ENCODE data around the gene HRAS. TPM values are rescaled to one million over a fixed set of nuclear protein-coding genes. Genes with fewer than 3 reads are reported as not detected.

HRAS gene
- total RNA-seq, 3 donors from 2014 or later (not counting 1 experiment from before 2014, with no cell fraction given) = 27.6 to 35.0 (median 30.6) TPM

DNA sequence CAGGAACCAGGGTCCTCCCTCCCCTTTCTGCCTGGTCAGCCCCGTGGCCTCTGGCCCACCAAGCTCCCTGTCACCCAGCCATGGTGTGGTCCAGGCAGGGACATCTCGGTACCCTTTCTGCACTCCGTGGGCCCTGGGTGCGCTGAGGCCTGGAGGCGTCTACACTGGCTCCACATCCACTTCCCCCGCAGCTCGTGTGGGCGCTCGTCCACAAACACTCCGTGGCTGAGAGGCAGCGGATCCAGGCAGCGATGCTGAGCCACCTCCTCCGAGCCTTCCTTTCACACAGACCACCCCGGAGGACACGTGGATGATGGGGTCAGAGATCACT, 44.5 kb downstream of the HRAS start:
- H3K4me3 ChIP-seq (ENCODE audit: low read length) = no peak overlapping the region
- H3K27ac ChIP-seq (ENCODE audit: low read length) = no peak overlapping the region
- no peak overlapping the region for H3K4me3 Mint-ChIP-seq
- no peaks in the 10 kb centered on the region for H3K9me3 Mint-ChIP-seq
- H3K4me1 ChIP-seq (ENCODE audit: control insufficient read depth, insufficient read depth, low read length) = no peaks in the 10 kb centered on the region
- WGBS (ENCODE audit: insufficient coverage) = 95% methylated on average over 15 of the region's 15 CpGs
- intact Hi-C loops (cut with micrococcal nuclease) = no loop called here
- ATAC-seq (no peak), DNase-seq (no peak)
- H3K27me3 ChIP-seq (ENCODE audit: control insufficient read depth, insufficient read depth, low read length) = no peaks in the 10 kb centered on the region
- H3K9me3 ChIP-seq (ENCODE audit: control insufficient read depth, insufficient read depth, low read length) = no peaks in the 10 kb centered on the region
- H3K27ac Mint-ChIP-seq = no peak overlapping the region
- no peaks in the 10 kb centered on the region for H3K36me3 Mint-ChIP-seq
- TF ChIP-seq, protein P1, sequence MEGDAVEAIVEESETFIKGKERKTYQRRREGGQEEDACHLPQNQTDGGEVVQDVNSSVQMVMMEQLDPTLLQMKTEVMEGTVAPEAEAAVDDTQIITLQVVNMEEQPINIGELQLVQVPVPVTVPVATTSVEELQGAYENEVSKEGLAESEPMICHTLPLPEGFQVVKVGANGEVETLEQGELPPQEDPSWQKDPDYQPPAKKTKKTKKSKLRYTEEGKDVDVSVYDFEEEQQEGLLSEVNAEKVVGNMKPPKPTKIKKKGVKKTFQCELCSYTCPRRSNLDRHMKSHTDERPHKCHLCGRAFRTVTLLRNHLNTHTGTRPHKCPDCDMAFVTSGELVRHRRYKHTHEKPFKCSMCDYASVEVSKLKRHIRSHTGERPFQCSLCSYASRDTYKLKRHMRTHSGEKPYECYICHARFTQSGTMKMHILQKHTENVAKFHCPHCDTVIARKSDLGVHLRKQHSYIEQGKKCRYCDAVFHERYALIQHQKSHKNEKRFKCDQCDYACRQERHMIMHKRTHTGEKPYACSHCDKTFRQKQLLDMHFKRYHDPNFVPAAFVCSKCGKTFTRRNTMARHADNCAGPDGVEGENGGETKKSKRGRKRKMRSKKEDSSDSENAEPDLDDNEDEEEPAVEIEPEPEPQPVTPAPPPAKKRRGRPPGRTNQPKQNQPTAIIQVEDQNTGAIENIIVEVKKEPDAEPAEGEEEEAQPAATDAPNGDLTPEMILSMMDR (IDR thresholded peaks at IDR 0.05) = no peak
- no peaks in the 10 kb centered on the region for H3K4me1 Mint-ChIP-seq
- no peaks in the 10 kb centered on the region for H3K27me3 Mint-ChIP-seq (ENCODE audit: low read depth in 2 of 2)
- H3K36me3 ChIP-seq (ENCODE audit: control insufficient read depth, insufficient read depth, low read length) = peaks cover 21% of the 10 kb centered on the region

DNA sequence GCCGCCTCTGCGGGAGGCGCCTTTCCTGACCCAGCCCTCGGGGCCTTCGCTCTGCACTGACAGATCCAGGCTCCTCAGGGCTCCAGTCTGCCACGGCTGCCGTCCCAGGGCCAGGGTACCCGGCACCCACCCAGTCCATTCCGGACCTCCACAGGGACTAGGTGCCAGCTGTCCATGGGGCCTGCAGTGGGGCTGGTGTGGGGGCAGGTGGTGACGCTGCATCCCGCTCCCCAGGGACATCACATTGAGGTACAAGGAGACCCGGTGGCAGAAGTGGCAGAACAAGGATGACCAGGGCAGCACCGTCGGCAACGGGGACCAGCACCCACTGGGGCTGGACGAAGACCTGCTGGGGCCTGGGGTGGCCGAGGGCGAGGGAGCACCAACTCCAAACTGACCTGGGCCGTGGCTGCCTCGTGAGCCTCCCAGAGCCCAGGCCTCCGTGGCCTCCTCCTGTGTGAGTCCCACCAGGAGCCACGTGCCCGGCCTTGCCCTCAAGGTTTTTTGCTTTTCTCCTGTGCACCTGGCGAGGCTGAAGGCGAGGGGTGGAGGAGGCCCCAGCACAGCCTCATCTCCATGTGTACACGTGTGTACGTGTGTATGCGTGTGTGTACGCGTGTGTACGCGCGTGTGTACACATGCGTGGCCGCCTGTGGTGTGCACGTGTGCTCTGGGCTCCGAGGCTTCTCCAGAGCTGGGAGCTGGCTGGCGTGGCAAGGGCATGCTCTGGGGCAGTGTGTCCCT, 45.0 kb downstream of the HRAS start:
- no peak overlapping the region for H3K4me3 Mint-ChIP-seq
- ATAC-seq (no peak), DNase-seq (no peak)
- no peak overlapping the region for H3K4me3 ChIP-seq (ENCODE audit: low read length)
- no peaks in the 10 kb centered on the region for H3K9me3 ChIP-seq (ENCODE audit: control insufficient read depth, insufficient read depth, low read length)
- H3K9me3 Mint-ChIP-seq = no peaks in the 10 kb centered on the region
- intact Hi-C loops (cut with micrococcal nuclease) = no loop called here
- no peaks in the 10 kb centered on the region for H3K27me3 Mint-ChIP-seq (ENCODE audit: low read depth in 2 of 2)
- no peaks in the 10 kb centered on the region for H3K4me1 ChIP-seq (ENCODE audit: control insufficient read depth, insufficient read depth, low read length)
- TF ChIP-seq, protein P1 (IDR thresholded peaks at IDR 0.05) = no peak
- 93% methylated on average over 38 of the region's 38 CpGs for WGBS (ENCODE audit: insufficient coverage)
- no peak overlapping the region for H3K27ac ChIP-seq (ENCODE audit: low read length)
- H3K36me3 Mint-ChIP-seq = no peaks in the 10 kb centered on the region
- peaks cover 16% of the 10 kb centered on the region for H3K36me3 ChIP-seq (ENCODE audit: control insufficient read depth, insufficient read depth, low read length)
- H3K4me1 Mint-ChIP-seq = no peaks in the 10 kb centered on the region
- H3K27ac Mint-ChIP-seq = no peak overlapping the region
- H3K27me3 ChIP-seq (ENCODE audit: control insufficient read depth, insufficient read depth, low read length) = no peaks in the 10 kb centered on the region

DNA sequence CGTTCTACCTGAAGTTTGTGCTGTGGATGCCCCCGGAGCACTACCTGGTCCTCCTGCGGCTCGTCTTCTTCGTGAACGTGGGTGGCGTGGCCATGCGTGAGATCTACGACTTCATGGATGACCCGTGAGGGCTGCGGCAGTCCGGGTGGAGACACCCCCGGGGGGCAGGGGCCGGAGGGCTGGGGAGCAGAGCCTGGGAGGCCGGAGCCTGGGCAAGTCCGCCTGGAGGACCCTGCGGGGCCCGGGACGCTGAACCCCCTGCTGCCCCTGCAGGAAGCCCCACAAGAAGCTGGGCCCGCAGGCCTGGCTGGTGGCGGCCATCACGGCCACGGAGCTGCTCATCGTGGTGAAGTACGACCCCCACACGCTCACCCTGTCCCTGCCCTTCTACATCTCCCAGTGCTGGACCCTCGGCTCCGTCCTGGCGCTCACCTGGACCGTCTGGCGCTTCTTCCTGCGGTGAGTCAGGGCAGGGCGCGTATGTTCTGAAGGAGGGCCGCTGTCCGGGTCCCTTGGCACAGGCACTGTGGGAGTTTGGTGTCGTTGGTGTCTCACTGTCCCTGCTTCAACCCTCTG, 45.7 kb downstream of the HRAS start:
- H3K27me3 ChIP-seq (ENCODE audit: control insufficient read depth, insufficient read depth, low read length) = no peaks in the 10 kb centered on the region
- Mint-ChIP-seq H3K4me1 (no peaks in the 10 kb centered on the region), H3K9me3 (no peaks in the 10 kb centered on the region), H3K4me3 (no peak overlapping the region), H3K27me3 (ENCODE audit: low read depth in 2 of 2) (no peaks in the 10 kb centered on the region), H3K36me3 (no peaks in the 10 kb centered on the region), H3K27ac (no peak overlapping the region)
- DNase-seq (no peak), ATAC-seq (no peak)
- H3K36me3 ChIP-seq (ENCODE audit: control insufficient read depth, insufficient read depth, low read length) = peaks cover 10% of the 10 kb centered on the region
- no peak overlapping the region for H3K27ac ChIP-seq (ENCODE audit: low read length)
- TF ChIP-seq, protein P1 (IDR thresholded peaks at IDR 0.05) = no peak
- intact Hi-C loops (cut with micrococcal nuclease) = no loop called here
- no peak overlapping the region for H3K4me3 ChIP-seq (ENCODE audit: low read length)
- no peaks in the 10 kb centered on the region for H3K9me3 ChIP-seq (ENCODE audit: control insufficient read depth, insufficient read depth, low read length)
- no peaks in the 10 kb centered on the region for H3K4me1 ChIP-seq (ENCODE audit: control insufficient read depth, insufficient read depth, low read length)
- WGBS (ENCODE audit: insufficient coverage) = 95% methylated on average over 37 of the region's 37 CpGs

DNA sequence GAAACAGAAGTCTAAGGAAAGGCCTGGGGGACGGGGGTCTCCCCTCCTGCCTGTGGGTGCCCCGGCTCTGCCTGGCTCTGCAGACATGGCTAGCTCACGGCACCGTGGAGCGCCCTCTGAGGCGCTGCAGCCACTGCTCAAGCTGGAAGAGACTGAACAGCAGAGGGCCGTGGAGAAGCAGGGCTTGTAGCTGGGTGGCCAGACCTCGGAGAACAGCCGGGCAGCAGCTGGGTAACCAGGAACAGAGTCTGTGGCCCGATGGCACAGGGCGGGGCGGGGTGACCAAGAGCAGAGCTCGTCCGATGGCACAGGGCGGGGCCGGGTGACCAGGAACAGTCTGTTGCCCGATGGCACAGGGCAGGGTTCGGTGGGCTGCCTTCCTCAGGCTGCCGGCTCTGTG, 46.4 kb downstream of the HRAS start:
- no peak overlapping the region for H3K27ac Mint-ChIP-seq
- 97% methylated on average over 19 of the region's 19 CpGs for WGBS (ENCODE audit: insufficient coverage)

More for the DNA sequence above, 46.4 kb downstream of the HRAS start:
- Mint-ChIP-seq H3K36me3 (no peaks in the 10 kb centered on the region), H3K27me3 (ENCODE audit: low read depth in 2 of 2) (no peaks in the 10 kb centered on the region), H3K9me3 (no peaks in the 10 kb centered on the region), H3K4me3 (no peak overlapping the region), H3K4me1 (no peaks in the 10 kb centered on the region)
- H3K4me3 ChIP-seq (ENCODE audit: low read length) = no peak overlapping the region
- no peaks in the 10 kb centered on the region for H3K27me3 ChIP-seq (ENCODE audit: control insufficient read depth, insufficient read depth, low read length)
- intact Hi-C loops (cut with micrococcal nuclease) = no loop called here
- no peaks in the 10 kb centered on the region for H3K4me1 ChIP-seq (ENCODE audit: control insufficient read depth, insufficient read depth, low read length)
- H3K36me3 ChIP-seq (ENCODE audit: control insufficient read depth, insufficient read depth, low read length) = peaks cover 5% of the 10 kb centered on the region
- no peak overlapping the region for H3K27ac ChIP-seq (ENCODE audit: low read length)
- ATAC-seq = no peak
- H3K9me3 ChIP-seq (ENCODE audit: control insufficient read depth, insufficient read depth, low read length) = no peaks in the 10 kb centered on the region
- TF ChIP-seq, protein P1 (IDR thresholded peaks at IDR 0.05) = no peak
- DNase-seq = no peak

All from natural killer cell (primary cell).